Suprapubic skin (tissue), 4 donors: ENCODE results near the gene FBXO17. TPM values are rescaled to one million over a fixed set of nuclear protein-coding genes. Genes with fewer than 3 reads are reported as not detected.

Experiments
- DNase-seq, 2 donors: peaks; one replicate each; pipeline ENCODE4 v3.0.0-alpha.2; 2019; ENCODE audit warnings: low spot score in 2 of 2
- H3K27ac ChIP-seq: fragments of 200-600 bp; sonication (generic); one replicate; pipeline ENCODE4 v1.5.1; 2019
- H3K27me3 ChIP-seq: fragments of 200-600 bp; sonication (generic); one replicate; pipeline ENCODE4 v1.5.1; 2019
- H3K36me3 ChIP-seq: fragments of 200-600 bp; sonication (generic); one replicate; pipeline ENCODE4 v1.5.1; 2019
- H3K4me1 ChIP-seq: fragments of 200-600 bp; sonication (generic); one replicate; pipeline ENCODE4 v1.5.1; 2019
- H3K4me3 ChIP-seq: fragments of 200-600 bp; sonication (generic); one replicate; pipeline ENCODE4 v1.5.1; 2019; ENCODE audit warnings: mild to moderate bottlenecking
- H3K9me3 ChIP-seq: fragments of 200-600 bp; sonication (generic); one replicate; pipeline ENCODE4 v1.5.1; 2019
- EP300 ChIP-seq: sonication (generic); formaldehyde crosslinking; IDR thresholded peaks from one replicate; pipeline ENCODE4 v1.6.1; 2017; ENCODE audit warnings: antibody characterized with exemption
- POLR2A ChIP-seq, 2 donors: fragments of 450-650 bp; IDR thresholded peaks; one replicate each; pipeline ENCODE4 v1.6.1; 2017; ENCODE audit warnings: antibody characterized with exemption in 2 of 2, mild to moderate bottlenecking in 2 of 2, moderate library complexity in 2 of 2
- POLR2AphosphoS5 ChIP-seq, 3 donors: sonication (generic); formaldehyde crosslinking; IDR thresholded peaks; one replicate each; pipeline ENCODE4 v1.6.1; 2017; ENCODE audit warnings: antibody characterized with exemption in 3 of 3
- WGBS: methylation state at CpG from one replicate; pipeline ENCODE4 v1.1.5; 2018; 5-methylcytosine and 5-hydroxymethylcytosine counted together
- total RNA-seq, 4 donors: library from RNA; depleted of rRNA; stranded (reverse); fragments of >200 nt; gene quantifications; one replicate each; pipeline ENCODE4 v1.1.0, GENCODE V29; 2016
- TF ChIP-seq, protein P1 (sequence below), 2 donors: fragments of 200-600 bp in 1 of 2; fragments of 450-650 bp in 1 of 2; sonication (generic) in 1 of 2; IDR thresholded peaks; one replicate each; pipeline ENCODE4 v1.5.1; 2016 to 2019; ENCODE audit warnings: antibody characterized with exemption in 2 of 2, mild to moderate bottlenecking in 1 of 2, moderate library complexity in 1 of 2

FBXO17 gene
- total RNA-seq, 4 donors from 2014 or later = 11.3 to 35.1 (median 20.4) TPM

DNA sequence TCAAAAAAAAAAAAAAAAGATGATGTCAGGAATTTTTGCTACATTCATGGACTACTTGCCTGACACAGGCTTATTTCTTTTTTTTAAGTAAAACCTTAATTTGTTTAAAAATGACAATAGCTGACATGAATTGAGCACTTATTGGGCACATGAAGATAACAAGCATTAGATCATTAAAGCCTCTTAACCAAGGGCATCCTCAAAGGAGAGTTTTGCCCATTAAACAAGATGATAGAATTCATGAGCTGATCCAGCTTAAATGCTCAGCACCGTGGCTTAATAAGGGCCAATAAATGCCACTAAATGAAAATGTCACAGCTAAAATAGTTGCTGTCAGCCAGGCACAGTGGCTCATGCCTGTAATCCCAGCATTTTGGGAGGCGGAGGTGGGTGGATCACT lies 19.3 kb downstream of the FBXO17 start:
- 88% methylated on average over 2 of the region's 2 CpGs for WGBS
- H3K4me1 ChIP-seq = no peaks in the 10 kb centered on the region
- no peaks in the 10 kb centered on the region for H3K9me3 ChIP-seq
- no peak for DNase-seq
- no peak overlapping the region for H3K27ac ChIP-seq
- H3K27me3 ChIP-seq = no peaks in the 10 kb centered on the region
- peaks cover 5% of the 10 kb centered on the region for H3K36me3 ChIP-seq
- TF ChIP-seq EP300 (no peak), POLR2AphosphoS5 (IDR thresholded peaks at IDR 0.05) (no peak), POLR2A (IDR thresholded peaks at IDR 0.05) (no peak)
- TF ChIP-seq, protein P1, sequence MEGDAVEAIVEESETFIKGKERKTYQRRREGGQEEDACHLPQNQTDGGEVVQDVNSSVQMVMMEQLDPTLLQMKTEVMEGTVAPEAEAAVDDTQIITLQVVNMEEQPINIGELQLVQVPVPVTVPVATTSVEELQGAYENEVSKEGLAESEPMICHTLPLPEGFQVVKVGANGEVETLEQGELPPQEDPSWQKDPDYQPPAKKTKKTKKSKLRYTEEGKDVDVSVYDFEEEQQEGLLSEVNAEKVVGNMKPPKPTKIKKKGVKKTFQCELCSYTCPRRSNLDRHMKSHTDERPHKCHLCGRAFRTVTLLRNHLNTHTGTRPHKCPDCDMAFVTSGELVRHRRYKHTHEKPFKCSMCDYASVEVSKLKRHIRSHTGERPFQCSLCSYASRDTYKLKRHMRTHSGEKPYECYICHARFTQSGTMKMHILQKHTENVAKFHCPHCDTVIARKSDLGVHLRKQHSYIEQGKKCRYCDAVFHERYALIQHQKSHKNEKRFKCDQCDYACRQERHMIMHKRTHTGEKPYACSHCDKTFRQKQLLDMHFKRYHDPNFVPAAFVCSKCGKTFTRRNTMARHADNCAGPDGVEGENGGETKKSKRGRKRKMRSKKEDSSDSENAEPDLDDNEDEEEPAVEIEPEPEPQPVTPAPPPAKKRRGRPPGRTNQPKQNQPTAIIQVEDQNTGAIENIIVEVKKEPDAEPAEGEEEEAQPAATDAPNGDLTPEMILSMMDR (IDR thresholded peaks at IDR 0.05) = no peak
- H3K4me3 ChIP-seq = no peak overlapping the region

DNA sequence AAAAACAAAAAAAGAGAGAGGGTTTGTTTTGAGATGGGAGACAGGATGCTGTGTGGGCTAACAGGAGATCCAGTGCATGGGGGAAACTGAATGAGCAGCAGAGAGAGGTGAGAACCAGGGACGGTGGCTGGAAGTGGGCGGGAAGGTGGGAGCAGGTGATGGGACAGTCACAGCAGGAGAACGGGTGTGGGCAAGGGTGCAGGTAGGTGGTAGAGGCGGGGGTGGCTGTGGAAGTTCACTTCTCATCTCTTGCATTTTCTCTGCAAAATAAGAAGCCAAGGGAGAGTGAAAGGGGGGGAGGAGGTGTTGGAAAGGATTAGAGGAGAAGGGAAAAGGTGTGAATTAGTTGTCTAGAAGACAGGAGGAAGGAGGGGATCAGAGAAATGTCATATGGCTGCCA lies 21.9 kb downstream of the FBXO17 start:
- 76% methylated on average over 4 of the region's 4 CpGs for WGBS
- H3K27ac ChIP-seq = no peak overlapping the region
- peaks cover 5% of the 10 kb centered on the region for H3K36me3 ChIP-seq

GRCh38 chr19:38952395-38953165 lies 23.0 kb downstream of the FBXO17 start:
- WGBS = 76% methylated on average over 13 of the region's 13 CpGs
- TF ChIP-seq EP300 (no peak), POLR2A (IDR thresholded peaks at IDR 0.05) (no peak), POLR2AphosphoS5 (IDR thresholded peaks at IDR 0.05) (no peak)
- TF ChIP-seq, protein P1 (IDR thresholded peaks at IDR 0.05) = no peak
- DNase-seq = no peak

More for the DNA sequence above, 21.9 kb downstream of the FBXO17 start:
- no peaks in the 10 kb centered on the region for H3K9me3 ChIP-seq
- H3K27me3 ChIP-seq = no peaks in the 10 kb centered on the region
- H3K4me3 ChIP-seq = no peak overlapping the region
- no peak for DNase-seq
- TF ChIP-seq POLR2A (IDR thresholded peaks at IDR 0.05) (no peak), POLR2AphosphoS5 (IDR thresholded peaks at IDR 0.05) (no peak), EP300 (no peak)
- TF ChIP-seq, protein P1 (IDR thresholded peaks at IDR 0.05) = no peak
- H3K4me1 ChIP-seq = peaks cover 7% of the 10 kb centered on the region

GRCh38 chr19:38951187-38951586 lies 24.4 kb downstream of the FBXO17 start:
- Histone ChIP-seq H3K27ac (no peak overlapping the region), H3K9me3 (no peaks in the 10 kb centered on the region), H3K4me1 (peaks cover 7% of the 10 kb centered on the region), H3K36me3 (peaks cover 12% of the 10 kb centered on the region), H3K27me3 (no peaks in the 10 kb centered on the region), H3K4me3 (no peak overlapping the region)
- WGBS = 97% methylated on average over 3 of the region's 3 CpGs
- TF ChIP-seq, protein P1 (IDR thresholded peaks at IDR 0.05) = no peak
- DNase-seq = no peak

More at GRCh38 chr19:38952395-38953165, 23.0 kb downstream of the FBXO17 start:
- Histone ChIP-seq H3K9me3 (no peaks in the 10 kb centered on the region), H3K4me3 (no peak overlapping the region), H3K36me3 (peaks cover 8% of the 10 kb centered on the region), H3K27me3 (no peaks in the 10 kb centered on the region), H3K4me1 (peaks cover 7% of the 10 kb centered on the region), H3K27ac (no peak overlapping the region)

- peak; percentile 90 for DNase-seq
- Histone ChIP-seq H3K27me3 (no peaks in the 10 kb centered on the region), H3K36me3 (peaks cover 19% of the 10 kb centered on the region), H3K4me1 (peaks cover 7% of the 10 kb centered on the region), H3K4me3 (peak overlapping the region; percentile 42), H3K27ac (no peak overlapping the region), H3K9me3 (no peaks in the 10 kb centered on the region)
- WGBS = 11% methylated on average over 36 of the region's 72 CpGs
- TF ChIP-seq, protein P1 (IDR thresholded peaks at IDR 0.05) = no peak
- TF ChIP-seq POLR2A (IDR thresholded peaks at IDR 0.05) = no peak
- TF ChIP-seq POLR2AphosphoS5 (IDR thresholded peaks at IDR 0.05) = no peak
- no peak for TF ChIP-seq EP300
Measured at GRCh38 chr19:38949580-38950367, 25.8 kb downstream of the FBXO17 start.
